HCEC 1CT (cell line): ENCODE results near the gene CAST.

Source experiments
- DNase-seq: peaks from one replicate; pipeline ENCODE4 v3.0.0-alpha.2; 2017

Gene CAST

DNA sequence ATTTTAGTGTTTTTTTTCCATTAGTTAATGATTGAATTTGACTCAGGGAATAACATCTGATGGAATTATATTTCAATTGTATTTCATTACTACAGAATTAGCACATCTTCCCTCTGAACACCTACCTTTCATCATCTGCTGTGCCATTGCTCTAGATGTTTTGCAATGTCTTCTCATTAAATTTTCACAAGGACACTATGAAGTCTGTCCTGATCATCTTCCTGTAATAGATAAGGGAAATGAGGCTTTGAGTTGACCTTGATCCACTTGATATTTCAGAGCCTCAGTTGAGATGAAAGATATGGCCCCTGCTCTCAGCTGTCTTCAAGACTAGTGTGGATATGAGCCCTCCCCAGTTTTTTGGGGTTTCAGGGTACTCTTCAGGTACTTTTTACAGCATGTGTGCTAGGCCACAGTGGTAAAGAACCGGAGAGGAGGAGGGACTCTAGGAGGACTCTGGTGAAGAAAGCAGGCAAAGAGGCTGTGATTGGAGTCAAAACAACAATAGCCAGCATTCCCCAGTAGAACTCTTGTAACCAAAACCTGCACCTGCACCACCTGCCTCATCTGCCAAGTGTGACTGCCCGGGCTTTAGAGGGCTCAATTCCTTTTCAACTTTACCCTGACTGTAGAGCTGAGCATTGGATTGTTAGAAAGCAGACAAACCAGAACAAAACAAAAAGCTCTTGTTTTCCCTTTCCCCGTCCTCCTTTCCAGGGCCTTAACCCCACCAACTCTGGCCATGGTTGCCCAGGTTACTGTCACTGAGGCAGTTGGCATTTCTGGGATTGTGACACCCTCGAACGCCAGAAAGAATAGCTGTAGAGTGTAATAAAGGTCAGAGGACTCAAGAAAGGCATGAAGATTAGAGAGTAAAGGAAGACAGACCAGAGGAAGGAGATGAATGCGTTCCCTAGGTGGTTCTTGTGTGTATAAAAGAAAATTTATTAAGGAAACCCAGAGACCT lies 89.3 kb downstream of the CAST start:
- DNase-seq = no peak

DNA sequence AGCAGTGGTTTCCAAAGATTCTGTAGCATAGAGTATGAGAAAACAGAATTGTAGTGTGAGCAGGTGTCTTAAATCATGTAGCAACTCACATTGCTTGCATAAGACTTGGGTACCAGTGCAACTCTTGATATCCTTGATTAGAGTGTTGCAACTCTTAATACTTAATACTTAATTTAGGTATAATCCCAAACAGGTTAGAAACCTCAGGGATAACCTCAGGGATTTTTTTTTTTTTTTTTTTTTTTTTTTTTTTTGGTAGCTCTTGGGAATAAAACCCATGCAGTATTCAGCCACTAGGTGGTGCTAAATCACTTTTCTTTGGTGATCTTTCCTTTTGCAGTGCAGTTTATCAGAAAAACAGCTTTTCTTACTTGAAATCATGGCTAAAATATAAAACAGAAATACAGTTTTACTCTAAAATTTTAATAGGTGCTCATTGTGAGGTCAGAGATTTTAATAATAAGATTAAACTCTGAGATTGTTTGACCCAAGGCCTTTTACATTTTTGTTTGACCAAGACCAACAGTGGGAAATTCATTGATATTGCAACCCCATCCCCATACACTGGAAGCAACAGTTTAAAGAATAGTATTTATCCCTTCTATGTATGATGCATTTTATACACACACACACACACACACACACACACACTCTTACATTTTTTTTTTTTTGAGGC lies 90.3 kb downstream of the CAST start:
- peak; percentile 49 for DNase-seq

GRCh38 chr5:96753017-96753397 lies 90.8 kb downstream of the CAST start:
- no peak for DNase-seq

- no peak for DNase-seq
Measured at GRCh38 chr5:96753848-96754247, 91.7 kb downstream of the CAST start.

GRCh38 chr5:96755851-96756250 lies 93.7 kb downstream of the CAST start:
- no peak for DNase-seq

GRCh38 chr5:96756985-96757384 lies 94.8 kb downstream of the CAST start:
- no peak for DNase-seq

- DNase-seq = peak; percentile 45
Measured at GRCh38 chr5:96758621-96759020, 96.4 kb downstream of the CAST start.

GRCh38 chr5:96761618-96762017 lies 99.4 kb downstream of the CAST start:
- DNase-seq = no peak

DNA sequence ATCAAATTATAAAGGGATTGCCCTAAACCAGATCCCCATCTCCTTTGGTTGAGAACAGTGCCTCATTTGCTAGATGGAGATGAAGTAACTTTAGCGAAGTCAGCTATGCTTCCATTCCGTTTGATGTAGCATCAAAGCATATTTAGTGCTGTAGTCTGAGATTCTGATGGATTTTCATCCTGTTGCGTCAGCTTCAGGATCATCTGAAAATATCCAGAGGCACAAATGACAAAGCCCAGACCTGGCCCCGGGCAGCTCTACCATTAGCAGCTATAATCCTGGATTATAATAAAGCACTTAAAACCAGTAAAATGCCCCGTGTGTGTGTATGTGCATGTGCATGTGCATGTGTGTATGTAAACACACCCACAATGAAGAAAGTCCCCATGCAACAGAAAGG lies 100.8 kb downstream of the CAST start:
- no peak for DNase-seq

GRCh38 chr5:96765043-96765442 lies 102.9 kb downstream of the CAST start:
- DNase-seq = no peak

DNA sequence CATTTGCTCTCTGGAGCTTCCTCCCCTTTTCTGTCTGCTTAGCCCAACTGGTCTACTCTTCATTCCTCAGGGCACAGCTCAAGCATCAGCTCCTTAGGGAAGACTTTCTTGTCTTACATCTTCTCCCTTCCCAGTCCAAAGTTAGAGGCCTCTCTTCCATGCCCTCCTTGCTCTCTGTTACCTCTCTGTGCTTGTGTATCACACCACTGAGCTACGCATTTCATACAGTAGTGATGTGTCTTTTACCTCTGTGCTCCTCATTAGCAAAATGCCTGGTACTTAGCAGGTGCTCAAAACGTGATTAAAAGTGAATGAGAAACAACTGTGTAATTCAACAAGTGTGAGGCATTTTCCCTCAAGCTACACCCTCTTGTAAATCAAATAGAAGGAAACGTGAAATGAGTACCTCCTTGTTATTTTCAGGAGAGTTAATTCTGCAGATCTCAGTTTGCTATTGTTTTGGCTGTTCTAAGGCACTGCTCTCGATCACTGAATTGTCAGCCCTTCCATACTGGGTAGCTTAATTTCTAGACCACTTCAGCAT lies 106.6 kb downstream of the CAST start:
- no peak for DNase-seq

GRCh38 chr5:96771395-96771794 lies 109.2 kb downstream of the CAST start:
- no peak for DNase-seq

GRCh38 chr5:96772111-96772510 lies 109.9 kb downstream of the CAST start:
- no peak for DNase-seq

- no peak for DNase-seq
Measured at GRCh38 chr5:96772542-96772941, 110.4 kb downstream of the CAST start.

- DNase-seq = no peak
Measured at GRCh38 chr5:96775050-96775449, 112.9 kb downstream of the CAST start.

DNA sequence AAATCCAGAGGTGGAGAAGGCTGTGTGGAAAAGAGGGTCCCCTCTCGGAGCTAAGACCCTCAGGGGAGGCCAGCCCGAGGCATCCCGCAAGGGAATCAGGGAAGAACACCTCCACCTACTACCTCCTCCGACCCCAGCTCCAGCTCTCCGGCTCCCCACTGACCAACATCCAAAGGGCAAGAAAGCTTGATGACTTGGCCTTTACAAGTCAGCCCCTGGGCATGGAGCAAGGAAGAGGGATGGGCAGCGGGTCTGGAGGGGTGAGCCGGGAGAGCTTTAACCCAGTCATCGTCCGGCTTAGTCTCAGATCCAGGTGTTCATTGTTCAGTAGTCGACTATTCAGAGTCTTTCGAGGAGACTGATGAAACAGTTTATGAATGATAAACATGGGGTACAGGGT lies 113.5 kb downstream of the CAST start:
- DNase-seq = no peak

GRCh38 chr5:96776621-96777020 lies 114.4 kb downstream of the CAST start:
- DNase-seq = no peak

DNA sequence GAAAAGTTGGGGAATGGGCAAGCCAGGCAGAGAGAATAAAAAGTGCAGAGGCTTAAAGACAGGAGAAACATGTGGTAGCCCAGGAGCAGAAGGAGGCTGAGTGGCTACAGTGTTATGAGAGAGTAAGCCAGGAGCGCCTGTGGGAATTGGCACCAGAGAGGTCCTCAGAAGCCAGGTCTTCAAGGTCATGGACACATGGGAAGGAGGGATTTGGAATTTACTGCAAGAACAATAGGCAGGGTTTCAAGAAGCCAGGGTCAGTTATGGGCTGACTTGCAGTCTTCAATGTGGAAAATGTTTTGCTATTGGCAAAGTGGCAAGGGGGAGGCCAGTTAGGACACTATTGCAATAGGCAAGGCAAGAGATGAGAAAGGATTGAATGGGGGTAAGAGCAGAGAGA lies 116.2 kb downstream of the CAST start:
- DNase-seq = no peak

DNA sequence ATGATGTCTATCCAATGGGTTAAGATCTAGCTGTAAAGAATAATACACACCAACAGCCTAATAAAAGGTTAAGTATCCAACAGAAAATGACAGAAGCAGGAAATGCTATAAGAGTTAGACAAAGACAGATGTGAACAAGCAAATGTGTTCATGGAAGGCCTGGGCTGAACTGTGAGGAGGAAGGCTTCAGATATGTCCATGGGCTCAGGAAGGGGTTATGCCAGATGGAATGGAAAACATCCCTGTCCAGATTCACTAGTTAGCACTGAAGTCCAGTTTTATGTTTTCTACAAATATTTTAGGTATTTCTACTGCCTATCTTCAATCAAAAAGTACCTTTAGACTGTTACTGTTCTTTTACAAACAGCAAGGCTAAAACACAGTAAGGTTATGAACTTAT lies 118.5 kb downstream of the CAST start:
- no peak for DNase-seq

- peak; percentile 66 for DNase-seq
Measured at GRCh38 chr5:96781031-96781971, 119.1 kb downstream of the CAST start.

DNA sequence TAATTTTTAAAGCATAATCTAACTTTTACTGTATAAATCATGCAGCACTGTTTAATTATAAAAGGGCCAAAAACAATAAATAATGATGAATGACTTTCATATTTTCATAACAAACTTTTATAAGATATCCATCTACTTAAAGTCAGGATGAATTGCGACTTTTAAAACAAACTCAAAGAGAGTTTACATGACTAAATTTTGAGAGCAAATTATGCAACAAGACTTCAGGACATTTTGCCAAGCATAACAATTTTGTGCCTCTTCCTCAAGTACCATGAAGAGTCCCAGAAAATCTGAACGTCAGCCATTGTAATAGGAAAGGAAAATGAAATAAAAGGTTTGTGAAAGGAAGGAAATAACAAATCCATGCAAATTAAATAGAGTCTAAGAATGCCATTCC lies 121.2 kb downstream of the CAST start:
- DNase-seq = no peak

DNA sequence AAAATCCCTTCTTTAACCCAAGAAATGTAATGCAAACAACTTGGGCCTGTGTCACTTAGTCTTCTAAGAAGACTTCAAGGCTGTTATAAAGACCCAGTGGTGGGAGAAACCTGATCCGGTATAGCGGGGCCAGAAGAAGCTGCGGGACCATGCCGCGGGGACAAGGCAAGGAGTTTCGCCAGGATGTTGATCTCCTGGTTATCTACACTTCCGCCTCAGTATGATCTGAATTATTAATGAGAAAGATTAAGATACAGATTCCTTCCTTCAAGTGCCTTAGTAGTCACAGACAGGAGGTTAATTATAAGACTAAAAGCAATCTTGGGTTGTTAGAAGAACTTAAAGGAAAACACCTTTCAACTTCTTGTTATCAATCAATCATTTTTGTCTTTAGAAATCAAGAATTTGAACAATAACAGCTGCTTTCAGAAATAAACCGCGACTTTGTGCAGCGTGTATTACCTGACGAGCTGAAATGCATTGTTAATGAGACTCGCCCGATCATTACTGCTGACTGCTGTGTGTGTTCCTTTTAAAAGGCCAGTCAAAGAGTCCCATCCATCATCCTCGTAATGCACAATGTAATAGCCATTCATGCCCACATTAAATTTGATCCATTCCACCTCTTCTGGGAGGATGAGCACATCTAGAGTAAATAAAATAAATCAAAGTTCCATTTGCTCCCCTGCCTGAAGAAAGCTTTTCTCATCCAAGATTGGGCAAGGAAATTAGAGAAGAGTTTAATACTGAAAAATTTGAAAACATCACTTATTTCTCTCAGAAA lies 123.3 kb downstream of the CAST start:
- no peak for DNase-seq
